Fibroblast of skin of right biceps (primary cell): ENCODE data around the gene LRRC32.

Experiments
- DNase-seq: peaks from one replicate; pipeline ENCODE4 v3.0.0-alpha.2; 2013

Gene LRRC32

GRCh38 chr11:76698321-76699043 is 27.9 kb upstream of the LRRC32 start:
- peak; percentile 21 for DNase-seq

DNA sequence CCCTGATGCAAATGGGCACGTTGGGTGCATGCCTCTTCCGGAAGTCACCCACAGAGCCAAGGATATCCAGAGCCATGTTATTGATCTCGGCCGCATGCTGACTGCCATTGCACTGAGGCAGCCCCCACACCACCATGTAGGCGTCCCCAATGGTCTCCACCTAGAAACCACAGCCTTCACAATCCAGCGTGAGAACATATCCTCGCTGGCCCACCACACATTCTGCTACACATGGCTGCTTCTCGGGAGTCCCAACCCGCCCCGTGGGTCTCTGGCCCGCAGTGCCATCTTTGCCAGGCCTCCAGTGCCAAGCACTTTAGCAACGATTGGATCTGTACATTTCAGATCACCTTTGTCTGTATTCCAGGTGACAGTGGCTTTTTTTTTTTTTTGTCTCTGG is 26.2 kb upstream of the LRRC32 start:
- no peak for DNase-seq

DNA sequence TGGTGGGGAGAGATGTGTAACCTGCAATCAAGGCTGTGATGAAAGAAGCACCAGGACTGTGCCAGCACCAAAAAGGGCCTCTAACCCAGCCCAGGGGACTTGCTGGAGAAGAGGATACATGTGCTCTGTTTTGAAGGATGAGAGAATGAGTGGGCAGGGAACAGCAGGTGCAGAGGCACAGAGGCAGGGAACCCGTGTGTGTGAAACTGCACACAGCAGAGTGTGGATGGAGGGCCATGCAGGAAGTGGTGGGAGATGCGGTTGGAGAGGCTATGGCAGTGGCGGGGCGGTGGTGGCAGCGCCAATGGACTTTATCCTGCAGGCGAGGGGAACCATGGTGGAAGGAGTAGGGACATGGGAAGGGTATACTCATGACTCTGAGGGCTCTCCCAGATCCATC is 25.2 kb upstream of the LRRC32 start:
- DNase-seq = no peak

DNA sequence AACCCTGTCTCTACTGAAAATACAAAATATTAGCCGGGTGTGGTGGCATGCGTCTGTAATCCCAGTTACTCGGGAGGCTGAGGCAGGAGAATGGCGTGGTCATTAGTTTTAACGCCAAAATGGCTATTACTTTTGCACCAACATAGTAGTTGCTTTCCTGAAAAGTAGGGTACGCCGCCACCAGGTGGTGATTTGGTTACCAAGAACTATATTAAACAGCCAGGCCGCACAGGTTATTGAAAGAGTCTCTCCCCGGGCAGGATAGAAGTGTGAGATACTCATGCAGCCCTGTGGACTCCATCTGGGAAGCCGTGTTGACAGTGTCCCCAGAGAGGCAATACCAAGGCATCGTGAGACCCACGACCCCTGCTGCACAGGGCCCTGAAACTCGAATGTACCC is 24.6 kb upstream of the LRRC32 start:
- no peak for DNase-seq

GRCh38 chr11:76694664-76695063 is 24.1 kb upstream of the LRRC32 start:
- peak; percentile 78 for DNase-seq

GRCh38 chr11:76693806-76694205 is 23.3 kb upstream of the LRRC32 start:
- peak; percentile 39 for DNase-seq

GRCh38 chr11:76692956-76693355 is 22.4 kb upstream of the LRRC32 start:
- no peak for DNase-seq

DNA sequence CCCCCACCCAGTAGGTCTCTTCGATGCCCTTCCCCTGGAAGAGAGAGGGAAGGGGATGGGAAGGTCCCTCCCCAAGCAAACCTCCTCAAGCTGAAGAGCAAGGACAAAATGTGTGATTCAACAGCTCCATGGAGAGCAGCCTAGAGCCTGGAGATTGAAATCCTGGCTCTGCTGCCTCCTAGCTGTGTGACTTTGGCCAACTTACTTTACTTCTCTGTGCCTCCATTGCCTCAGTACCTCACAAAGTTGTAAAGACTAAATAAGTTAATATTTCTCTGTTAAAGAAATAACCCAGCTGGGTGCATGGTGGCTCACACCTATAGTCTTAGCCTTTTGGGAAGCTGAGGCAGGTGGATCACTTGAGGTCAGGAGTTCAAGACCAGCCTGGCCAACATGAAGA is 21.1 kb upstream of the LRRC32 start:
- DNase-seq = no peak

- DNase-seq = no peak
These were observed 20.2 kb upstream of the LRRC32 start for GRCh38 chr11:76690736-76691135.

- no peak for DNase-seq
These were observed 19.0 kb upstream of the LRRC32 start for GRCh38 chr11:76689313-76690260.

GRCh38 chr11:76688146-76688545 is 17.6 kb upstream of the LRRC32 start:
- DNase-seq = no peak

DNA sequence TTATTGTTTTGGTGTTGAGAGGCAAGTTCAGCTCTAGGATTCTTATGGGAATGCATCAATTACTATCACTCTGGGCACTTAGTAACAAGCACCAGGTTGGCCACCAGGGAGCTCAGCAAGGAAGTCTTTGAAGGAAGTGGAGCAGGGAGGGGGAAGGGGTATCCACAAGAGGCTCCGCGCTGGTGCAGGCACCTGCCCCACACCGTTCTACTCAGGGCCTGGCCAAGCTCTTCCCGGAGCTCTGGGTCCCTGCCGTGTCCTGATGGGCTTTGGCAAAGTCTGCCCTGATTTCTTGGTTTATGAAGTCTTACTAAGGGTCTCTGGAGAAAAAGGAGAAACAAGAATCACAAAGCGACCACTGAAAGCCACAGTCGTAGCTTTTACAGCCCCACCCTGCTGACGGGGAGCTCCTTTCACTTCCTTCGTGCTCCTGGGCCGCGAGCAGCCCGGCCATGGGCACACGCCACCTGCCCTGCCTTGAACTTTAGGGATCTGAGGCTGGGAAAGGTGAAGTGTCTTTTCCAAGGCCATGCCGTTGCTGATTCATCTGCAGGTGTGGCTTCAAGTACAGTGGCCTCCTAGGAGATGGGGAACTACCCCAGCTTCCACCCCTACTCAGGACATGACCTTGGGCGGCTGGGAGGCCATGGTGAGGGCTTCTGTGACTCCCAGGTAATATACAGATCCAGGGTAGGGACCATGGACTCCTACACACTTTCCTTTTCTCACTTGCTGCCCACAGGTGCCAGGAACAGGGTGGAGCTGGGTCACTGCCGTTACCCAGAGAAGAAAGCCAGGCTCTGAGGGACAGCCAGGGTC is 15.9 kb upstream of the LRRC32 start:
- DNase-seq = no peak

DNA sequence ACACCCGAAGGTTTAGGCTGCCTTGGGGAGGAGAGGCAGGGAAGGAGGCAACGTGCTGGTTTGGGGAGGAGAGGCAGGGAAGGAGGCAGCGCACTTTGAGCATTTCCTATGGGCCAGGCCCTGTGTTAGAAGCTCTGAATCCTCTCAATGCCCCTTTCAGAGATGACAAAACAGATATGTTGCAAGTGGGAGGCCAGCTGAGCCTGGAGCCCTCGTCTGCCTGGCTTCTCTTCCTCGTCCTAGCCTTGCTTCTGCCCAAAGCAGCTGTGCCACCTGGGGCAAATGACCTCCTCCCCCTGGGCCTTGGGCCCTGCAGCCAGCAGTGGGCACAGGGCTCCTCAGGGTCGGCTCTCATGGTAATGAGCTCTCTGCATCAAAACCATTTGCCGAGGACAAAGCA is 15.3 kb upstream of the LRRC32 start:
- DNase-seq = no peak

DNA sequence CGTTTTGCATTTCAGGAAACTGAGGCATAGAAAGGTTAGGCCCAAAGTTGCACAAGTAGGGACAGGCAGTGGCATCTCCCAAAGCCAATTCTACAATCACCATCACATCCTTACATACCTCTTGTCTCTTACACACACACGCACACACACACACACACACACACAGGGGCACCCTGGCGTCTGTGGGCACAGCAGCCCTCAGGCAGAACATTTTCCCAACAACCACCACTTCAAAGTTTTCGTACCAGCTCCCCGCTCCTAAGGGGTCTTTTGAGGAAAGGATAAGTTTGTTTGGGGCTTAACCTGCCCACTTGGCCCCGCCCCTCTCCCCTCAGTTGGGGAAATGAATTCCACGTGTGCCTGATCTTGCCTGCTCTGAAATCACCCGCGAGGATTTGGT is 14.7 kb upstream of the LRRC32 start:
- DNase-seq = no peak

DNA sequence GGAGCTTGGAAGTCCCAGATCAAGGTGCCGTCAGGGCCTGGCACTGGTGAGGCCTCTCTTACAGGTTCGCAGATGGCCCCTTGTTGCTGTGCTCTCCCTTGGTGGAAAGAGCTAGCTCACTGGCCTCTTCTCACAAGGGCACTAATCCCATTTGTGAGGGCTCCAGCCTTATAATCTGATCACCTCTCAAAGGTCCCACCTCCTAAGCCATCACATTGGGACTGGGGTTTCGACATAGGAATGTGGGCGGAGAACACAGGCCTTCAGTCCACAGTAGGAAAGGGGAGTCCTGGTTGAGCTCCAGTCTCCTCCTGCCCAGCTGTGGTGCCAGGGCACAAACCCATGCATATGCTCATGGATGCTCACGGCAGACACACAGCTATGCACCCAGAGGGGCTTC is 14.0 kb upstream of the LRRC32 start:
- DNase-seq = no peak

GRCh38 chr11:76683161-76684095 is 12.9 kb upstream of the LRRC32 start:
- DNase-seq = no peak

DNA sequence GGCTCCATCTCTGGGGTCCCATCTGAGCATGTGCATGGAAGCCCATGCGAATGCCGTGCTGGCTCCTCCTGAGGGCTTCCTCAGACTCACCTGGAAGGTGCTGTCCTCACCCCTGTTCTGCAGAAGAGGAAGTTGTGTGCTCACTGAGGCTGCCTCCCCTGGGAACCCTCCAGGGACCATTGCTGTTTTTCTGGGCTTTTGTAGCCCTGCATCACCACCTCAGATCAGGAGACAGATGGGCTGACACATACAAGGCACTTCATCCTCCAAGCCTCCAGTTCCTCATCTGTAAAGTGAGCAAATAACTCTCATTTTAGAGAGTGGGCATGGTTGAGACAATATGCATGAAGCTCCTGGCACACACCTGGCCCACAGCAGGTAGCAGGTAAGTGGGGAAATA is 12.1 kb upstream of the LRRC32 start:
- DNase-seq = no peak

DNA sequence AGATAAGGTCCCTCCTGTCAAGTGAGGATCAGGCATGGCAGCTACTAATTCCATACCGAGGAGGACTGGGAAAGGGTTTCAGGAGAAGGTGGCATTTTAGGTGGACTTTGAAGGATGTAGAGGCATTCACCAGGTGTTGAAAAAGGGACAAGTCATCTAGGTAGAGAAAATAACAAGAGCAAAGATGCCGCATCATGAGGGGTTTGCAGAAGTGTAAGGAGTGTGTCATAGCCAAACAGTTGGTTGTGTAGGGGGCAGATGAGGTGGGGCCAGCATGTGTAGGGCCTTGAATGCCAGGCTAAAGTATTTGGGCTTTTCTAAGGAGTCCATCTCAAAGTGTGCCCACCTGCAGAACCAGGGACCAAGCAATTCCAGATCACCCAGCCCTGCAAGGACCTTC is 11.6 kb upstream of the LRRC32 start:
- no peak for DNase-seq

DNA sequence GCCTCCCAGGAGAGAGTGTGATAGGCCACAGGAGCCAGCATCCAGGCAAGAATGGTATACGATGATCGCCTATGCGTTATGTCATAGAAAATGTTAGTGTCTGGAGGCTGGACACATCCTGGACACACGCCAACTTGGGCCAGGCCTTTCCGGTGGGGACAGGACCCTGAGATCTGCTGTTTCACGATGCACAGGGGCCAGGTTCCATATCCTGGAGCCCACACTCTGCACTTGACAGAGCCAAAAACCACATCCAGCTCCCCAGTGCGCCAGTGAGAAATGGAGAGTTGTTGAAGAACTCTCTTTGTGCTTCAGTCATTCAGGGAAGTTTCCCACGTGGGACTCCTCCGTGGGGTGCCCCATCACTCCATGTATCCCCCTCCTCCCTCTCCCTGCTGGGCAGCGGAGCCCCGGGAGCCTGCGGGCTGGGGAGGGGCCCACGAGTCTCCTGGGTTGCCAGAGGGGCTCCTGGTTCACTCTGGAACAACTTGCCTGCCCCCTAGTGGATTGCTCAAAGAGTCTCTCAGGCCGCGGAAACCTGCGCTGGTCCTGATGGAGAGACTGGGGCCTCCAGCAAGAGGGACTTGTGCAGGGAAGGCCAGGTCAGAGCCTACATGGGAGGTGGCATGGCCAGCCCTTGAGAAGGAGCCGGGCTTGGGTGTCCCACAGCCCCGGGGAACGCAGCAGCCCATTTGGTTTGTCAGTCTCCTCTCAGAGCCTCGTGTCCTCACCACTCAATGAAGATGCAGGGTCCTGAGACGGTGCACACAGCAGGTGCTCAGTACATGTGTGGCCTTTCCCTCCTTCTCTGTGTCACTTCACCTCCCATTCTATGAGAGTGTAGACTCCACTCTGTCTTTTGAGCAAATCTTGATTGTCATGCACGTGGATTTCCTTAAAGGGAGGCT is 10.2 kb upstream of the LRRC32 start:
- DNase-seq = peak; percentile 66

GRCh38 chr11:76678321-76678720 is 7.8 kb upstream of the LRRC32 start:
- DNase-seq = no peak

GRCh38 chr11:76677458-76677765 is 6.9 kb upstream of the LRRC32 start:
- peak; percentile 54 for DNase-seq
